GM21786 (cell line): ENCODE measurements around the gene CISH.

ENCODE experiments used
- ATAC-seq: cut with Tn5 transposase; IDR thresholded peaks from one replicate; pipeline ENCODE4 v1.9.1; 2021; ENCODE audit not compliant: unreplicated experiment

Gene CISH

GRCh38 chr3:50611464-50612233 lies at the start of gene CISH:
TSS of gene CISH (minus strand) at chr3:50611774. CDS start at chr3:50611650, 124 bp downstream.
- peak; percentile 71 for ATAC-seq

GRCh38 chr3:50660386-50660785 lies 48.8 kb upstream of the CISH start:
- no peak for ATAC-seq

- ATAC-seq, result no peak
Measured at GRCh38 chr3:50658831-50659230, 47.3 kb upstream of the CISH start.

- ATAC-seq, result no peak
Measured at GRCh38 chr3:50658416-50658815, 46.8 kb upstream of the CISH start.

GRCh38 chr3:50657816-50658215 lies 46.2 kb upstream of the CISH start:
- no peak for ATAC-seq

- ATAC-seq, result no peak
Measured at GRCh38 chr3:50657407-50657806, 45.8 kb upstream of the CISH start.

- ATAC-seq, result no peak
Measured at GRCh38 chr3:50656417-50657195, 45.0 kb upstream of the CISH start.

GRCh38 chr3:50655009-50655830 lies 43.6 kb upstream of the CISH start:
- no peak for ATAC-seq

GRCh38 chr3:50653937-50654595 lies 42.5 kb upstream of the CISH start:
- no peak for ATAC-seq

- ATAC-seq, result no peak
Measured at GRCh38 chr3:50652709-50653108, 41.1 kb upstream of the CISH start.

- ATAC-seq, result no peak
Measured at GRCh38 chr3:50651920-50652529, 40.5 kb upstream of the CISH start.

- ATAC-seq, result no peak
Measured at GRCh38 chr3:50651445-50651844, 39.9 kb upstream of the CISH start.

GRCh38 chr3:50650018-50650417 lies 38.4 kb upstream of the CISH start:
- ATAC-seq, result no peak

GRCh38 chr3:50649451-50649931 lies 37.9 kb upstream of the CISH start:
- no peak for ATAC-seq

- ATAC-seq, result no peak
Measured at GRCh38 chr3:50648944-50649343, 37.4 kb upstream of the CISH start.

- ATAC-seq, result no peak
Measured at GRCh38 chr3:50648313-50648712, 36.7 kb upstream of the CISH start.

- ATAC-seq, result no peak
Measured at GRCh38 chr3:50645378-50645777, 33.8 kb upstream of the CISH start.

GRCh38 chr3:50644561-50644960 lies 33.0 kb upstream of the CISH start:
- ATAC-seq, result no peak

- no peak for ATAC-seq
Measured at GRCh38 chr3:50642382-50642781, 30.8 kb upstream of the CISH start.

- no peak for ATAC-seq
Measured at GRCh38 chr3:50639055-50639494, 27.5 kb upstream of the CISH start.
